ENCODE results near the gene PHF21B. TPM values are rescaled to one million over a fixed set of nuclear protein-coding genes. Genes with fewer than 3 reads are reported as not detected.

The PHF21B gene
- total and polyA plus RNA-seq, 2 donors = 0.52 to 0.82 TPM

- no peaks in the 10 kb centered on the region for H3K36me3 ChIP-seq (ENCODE audit: control insufficient read depth in 2 of 2, insufficient read depth in 2 of 2, low read length in 1 of 2)
- no peak overlapping the region for H3K27ac ChIP-seq (ENCODE audit: low read depth in 1 of 2, low read length in 1 of 2)
- 69% methylated on average over 6 of the region's 6 CpGs for WGBS
- H3K9me3 ChIP-seq (ENCODE audit: control insufficient read depth in 2 of 2, insufficient read depth in 1 of 2, low read length in 1 of 2) = no peaks in the 10 kb centered on the region
- peaks cover 0 to 12% of the 10 kb centered on the region in 2 donors for H3K27me3 ChIP-seq (ENCODE audit: control insufficient read depth in 2 of 2, insufficient read depth in 1 of 2, low read length in 1 of 2)
- no peak for DNase-seq (ENCODE audit: low read depth in 6 of 9, low spot score in 9 of 9)
- H3K4me1 ChIP-seq (ENCODE audit: control insufficient read depth in 2 of 2, insufficient read depth in 2 of 2, low read length in 2 of 2) = no peaks in the 10 kb centered on the region
- no peak overlapping the region for H3K4me3 ChIP-seq (ENCODE audit: low read length in 2 of 2)
Measured at GRCh38 chr22:45047260-45047659, 37.5 kb upstream of the PHF21B start.

- Histone ChIP-seq H3K9me3 (ENCODE audit: control insufficient read depth in 2 of 2, insufficient read depth in 1 of 2, low read length in 1 of 2) (no peaks in the 10 kb centered on the region), H3K4me1 (ENCODE audit: control insufficient read depth in 2 of 2, insufficient read depth in 2 of 2, low read length in 2 of 2) (no peaks in the 10 kb centered on the region), H3K27me3 (ENCODE audit: control insufficient read depth in 2 of 2, insufficient read depth in 1 of 2, low read length in 1 of 2) (peaks cover 0 to 8% of the 10 kb centered on the region in 2 donors), H3K4me3 (ENCODE audit: low read length in 2 of 2) (no peak overlapping the region), H3K27ac (ENCODE audit: low read depth in 1 of 2, low read length in 1 of 2) (no peak overlapping the region), H3K36me3 (ENCODE audit: control insufficient read depth in 2 of 2, insufficient read depth in 2 of 2, low read length in 1 of 2) (no peaks in the 10 kb centered on the region)
- 80% methylated on average over 7 of the region's 7 CpGs for WGBS
- DNase-seq (ENCODE audit: low read depth in 6 of 9, low spot score in 9 of 9) = no peak
Measured at GRCh38 chr22:45045208-45045607, 35.4 kb upstream of the PHF21B start.

- Histone ChIP-seq H3K9me3 (ENCODE audit: control insufficient read depth in 2 of 2, insufficient read depth in 1 of 2, low read length in 1 of 2) (no peaks in the 10 kb centered on the region), H3K27me3 (ENCODE audit: control insufficient read depth in 2 of 2, insufficient read depth in 1 of 2, low read length in 1 of 2) (peaks cover 0 to 2% of the 10 kb centered on the region in 2 donors), H3K27ac (ENCODE audit: low read depth in 1 of 2, low read length in 1 of 2) (no peak overlapping the region), H3K4me1 (ENCODE audit: control insufficient read depth in 2 of 2, insufficient read depth in 2 of 2, low read length in 2 of 2) (no peaks in the 10 kb centered on the region), H3K36me3 (ENCODE audit: control insufficient read depth in 2 of 2, insufficient read depth in 2 of 2, low read length in 1 of 2) (no peaks in the 10 kb centered on the region), H3K4me3 (ENCODE audit: low read length in 2 of 2) (no peak overlapping the region)
- DNase-seq (ENCODE audit: low read depth in 6 of 9, low spot score in 9 of 9) = no peak
- 89% methylated on average over 8 of the region's 8 CpGs for WGBS
Measured at GRCh38 chr22:45042263-45042662, 32.5 kb upstream of the PHF21B start.

- H3K36me3 ChIP-seq (ENCODE audit: control insufficient read depth in 2 of 2, insufficient read depth in 2 of 2, low read length in 1 of 2) = no peaks in the 10 kb centered on the region
- peaks cover 0 to 5% of the 10 kb centered on the region in 2 donors for H3K27me3 ChIP-seq (ENCODE audit: control insufficient read depth in 2 of 2, insufficient read depth in 1 of 2, low read length in 1 of 2)
- WGBS = 90% methylated on average over 8 of the region's 8 CpGs
- H3K9me3 ChIP-seq (ENCODE audit: control insufficient read depth in 2 of 2, insufficient read depth in 1 of 2, low read length in 1 of 2) = no peaks in the 10 kb centered on the region
- H3K27ac ChIP-seq (ENCODE audit: low read depth in 1 of 2, low read length in 1 of 2) = no peak overlapping the region
- no peak for DNase-seq (ENCODE audit: low read depth in 6 of 9, low spot score in 9 of 9)
- no peaks in the 10 kb centered on the region for H3K4me1 ChIP-seq (ENCODE audit: control insufficient read depth in 2 of 2, insufficient read depth in 2 of 2, low read length in 2 of 2)
- no peak overlapping the region for H3K4me3 ChIP-seq (ENCODE audit: low read length in 2 of 2)
Measured at GRCh38 chr22:45039133-45039532, 29.3 kb upstream of the PHF21B start.

GRCh38 chr22:45036154-45036553, 26.3 kb upstream of the PHF21B start:
- Histone ChIP-seq H3K27ac (ENCODE audit: low read depth in 1 of 2, low read length in 1 of 2) (no peak overlapping the region), H3K36me3 (ENCODE audit: control insufficient read depth in 2 of 2, insufficient read depth in 2 of 2, low read length in 1 of 2) (no peaks in the 10 kb centered on the region), H3K27me3 (ENCODE audit: control insufficient read depth in 2 of 2, insufficient read depth in 1 of 2, low read length in 1 of 2) (peaks cover 0 to 5% of the 10 kb centered on the region in 2 donors), H3K9me3 (ENCODE audit: control insufficient read depth in 2 of 2, insufficient read depth in 1 of 2, low read length in 1 of 2) (no peaks in the 10 kb centered on the region), H3K4me3 (ENCODE audit: low read length in 2 of 2) (no peak overlapping the region), H3K4me1 (ENCODE audit: control insufficient read depth in 2 of 2, insufficient read depth in 2 of 2, low read length in 2 of 2) (no peaks in the 10 kb centered on the region)
- DNase-seq (ENCODE audit: low read depth in 6 of 9, low spot score in 9 of 9) = no peak
- WGBS = 88% methylated on average over 15 of the region's 15 CpGs

GRCh38 chr22:45034821-45035220, 25.0 kb upstream of the PHF21B start:
- no peak overlapping the region for H3K27ac ChIP-seq (ENCODE audit: low read depth in 1 of 2, low read length in 1 of 2)
- no peaks in the 10 kb centered on the region for H3K9me3 ChIP-seq (ENCODE audit: control insufficient read depth in 2 of 2, insufficient read depth in 1 of 2, low read length in 1 of 2)
- peaks cover 0 to 6% of the 10 kb centered on the region in 2 donors for H3K27me3 ChIP-seq (ENCODE audit: control insufficient read depth in 2 of 2, insufficient read depth in 1 of 2, low read length in 1 of 2)
- DNase-seq (ENCODE audit: low read depth in 6 of 9, low spot score in 9 of 9) = no peak
- 97% methylated on average over 8 of the region's 8 CpGs for WGBS
- no peaks in the 10 kb centered on the region for H3K4me1 ChIP-seq (ENCODE audit: control insufficient read depth in 2 of 2, insufficient read depth in 2 of 2, low read length in 2 of 2)
- no peaks in the 10 kb centered on the region for H3K36me3 ChIP-seq (ENCODE audit: control insufficient read depth in 2 of 2, insufficient read depth in 2 of 2, low read length in 1 of 2)
- H3K4me3 ChIP-seq (ENCODE audit: low read length in 2 of 2) = no peak overlapping the region

GRCh38 chr22:45034156-45034555, 24.4 kb upstream of the PHF21B start:
- Histone ChIP-seq H3K9me3 (ENCODE audit: control insufficient read depth in 2 of 2, insufficient read depth in 1 of 2, low read length in 1 of 2) (no peaks in the 10 kb centered on the region), H3K4me1 (ENCODE audit: control insufficient read depth in 2 of 2, insufficient read depth in 2 of 2, low read length in 2 of 2) (no peaks in the 10 kb centered on the region), H3K36me3 (ENCODE audit: control insufficient read depth in 2 of 2, insufficient read depth in 2 of 2, low read length in 1 of 2) (no peaks in the 10 kb centered on the region), H3K4me3 (ENCODE audit: low read length in 2 of 2) (no peak overlapping the region), H3K27me3 (ENCODE audit: control insufficient read depth in 2 of 2, insufficient read depth in 1 of 2, low read length in 1 of 2) (peaks cover 0 to 7% of the 10 kb centered on the region in 2 donors), H3K27ac (ENCODE audit: low read depth in 1 of 2, low read length in 1 of 2) (no peak overlapping the region)
- no peak for DNase-seq (ENCODE audit: low read depth in 6 of 9, low spot score in 9 of 9)
- WGBS = 93% methylated on average over 10 of the region's 10 CpGs

- Histone ChIP-seq H3K27ac (ENCODE audit: low read depth in 1 of 2, low read length in 1 of 2) (no peak overlapping the region), H3K27me3 (ENCODE audit: control insufficient read depth in 2 of 2, insufficient read depth in 1 of 2, low read length in 1 of 2) (peaks cover 0 to 7% of the 10 kb centered on the region in 2 donors), H3K36me3 (ENCODE audit: control insufficient read depth in 2 of 2, insufficient read depth in 2 of 2, low read length in 1 of 2) (no peaks in the 10 kb centered on the region), H3K9me3 (ENCODE audit: control insufficient read depth in 2 of 2, insufficient read depth in 1 of 2, low read length in 1 of 2) (no peaks in the 10 kb centered on the region), H3K4me3 (ENCODE audit: low read length in 2 of 2) (no peak overlapping the region), H3K4me1 (ENCODE audit: control insufficient read depth in 2 of 2, insufficient read depth in 2 of 2, low read length in 2 of 2) (no peaks in the 10 kb centered on the region)
- DNase-seq (ENCODE audit: low read depth in 6 of 9, low spot score in 9 of 9) = no peak
- WGBS = under 1% methylated on average over 2 of the region's 2 CpGs
Measured at GRCh38 chr22:45033136-45033535, 23.3 kb upstream of the PHF21B start.

GRCh38 chr22:45031629-45032403, 22.0 kb upstream of the PHF21B start:
- no peaks in the 10 kb centered on the region for H3K36me3 ChIP-seq (ENCODE audit: control insufficient read depth in 2 of 2, insufficient read depth in 2 of 2, low read length in 1 of 2)
- no peak for DNase-seq (ENCODE audit: low read depth in 6 of 9, low spot score in 9 of 9)
- no peaks in the 10 kb centered on the region for H3K9me3 ChIP-seq (ENCODE audit: control insufficient read depth in 2 of 2, insufficient read depth in 1 of 2, low read length in 1 of 2)
- no peaks in the 10 kb centered on the region for H3K4me1 ChIP-seq (ENCODE audit: control insufficient read depth in 2 of 2, insufficient read depth in 2 of 2, low read length in 2 of 2)
- no peak overlapping the region for H3K4me3 ChIP-seq (ENCODE audit: low read length in 2 of 2)
- H3K27me3 ChIP-seq (ENCODE audit: control insufficient read depth in 2 of 2, insufficient read depth in 1 of 2, low read length in 1 of 2) = peaks cover 0 to 7% of the 10 kb centered on the region in 2 donors
- no peak overlapping the region for H3K27ac ChIP-seq (ENCODE audit: low read depth in 1 of 2, low read length in 1 of 2)
- 98% methylated on average over 1 of the region's 1 CpG for WGBS

All from thymus (tissue), 11 donors.